K562 (cell line): ENCODE measurements around the gene BRD3. TPM values are rescaled to one million over a fixed set of nuclear protein-coding genes. Genes with fewer than 3 reads are reported as not detected.

Experiments used
- ARID2 ChIP-seq: fragments of 450-650 bp; IDR thresholded peaks from 2 replicates; pipeline ENCODE4 v1.6.1; 2017; ENCODE audit warnings: antibody characterized with exemption, mild to moderate bottlenecking
- ASH1L ChIP-seq: fragments of 450-650 bp; IDR thresholded peaks from 2 replicates; pipeline ENCODE4 v1.6.1; 2018; ENCODE audit warnings: borderline replicate concordance, mild to moderate bottlenecking, low read depth; ENCODE audit not compliant: partially characterized antibody
- BDP1 ChIP-seq: IDR thresholded peaks from 3 replicates; pipeline ENCODE4 v1.6.1; 2011; ENCODE audit not compliant: insufficient read length, insufficient read depth
- CBX2 ChIP-seq: fragments of 200-600 bp; sonication (generic); IDR thresholded peaks from one replicate; pipeline ENCODE4 v1.6.1; 2012; ENCODE audit warnings: mild to moderate bottlenecking, low read length, inconsistent platforms; ENCODE audit not compliant: insufficient read depth, poor library complexity, severe bottlenecking
- CTBP1 ChIP-seq: fragments of 450-650 bp; IDR thresholded peaks from 2 replicates; pipeline ENCODE4 v1.6.1; 2016; ENCODE audit warnings: borderline replicate concordance
- E2F3 ChIP-seq: fragments of 250-450 bp; sonication (Bioruptor Pico); IDR thresholded peaks from 2 replicates; pipeline ENCODE4 v1.4.0; 2020; ENCODE audit warnings: mild to moderate bottlenecking
- FIP1L1 ChIP-seq: fragments of 200-400 bp; formaldehyde crosslinking; IDR thresholded peaks from 2 replicates; pipeline ENCODE4 v1.6.1; 2018; ENCODE audit warnings: mild to moderate bottlenecking, low read depth, low read length; ENCODE audit not compliant: poor library complexity, severe bottlenecking
- HDAC1 ChIP-seq, 2 experiments: fragments of 450-650 bp; IDR thresholded peaks; 2 replicates each; pipeline ENCODE4 v1.6.1; 2016 to 2017; ENCODE audit warnings: inconsistent platforms in 1 of 2, mild to moderate bottlenecking in 1 of 2, moderate library complexity in 1 of 2
- HDGF ChIP-seq: fragments of 450-650 bp; IDR thresholded peaks from 2 replicates; pipeline ENCODE4 v1.6.1; 2016
- NFXL1 ChIP-seq: fragments of 450-650 bp; formaldehyde crosslinking; IDR thresholded peaks from 2 replicates; pipeline ENCODE4 v1.4.0; 2021; ENCODE audit warnings: mild to moderate bottlenecking
- NONO ChIP-seq, 2 experiments: fragments of 200-400 bp in 1 of 2; fragments of 450-650 bp in 1 of 2; formaldehyde crosslinking in 1 of 2; IDR thresholded peaks; 2 replicates each; pipeline ENCODE4 v1.6.1; 2017; ENCODE audit warnings: low read depth in 2 of 2, mild to moderate bottlenecking in 2 of 2, moderate library complexity in 2 of 2, low read length in 1 of 2
- RBM39 ChIP-seq: fragments of 200-400 bp; formaldehyde crosslinking; optimal IDR thresholded peaks from 2 replicates; pipeline ENCODE3; 2018; ENCODE audit warnings: low read depth, low read length
- TCF7L2 ChIP-seq: fragments of 150-350 bp; IDR thresholded peaks from 2 replicates; pipeline ENCODE4 v1.6.1; 2016; ENCODE audit warnings: low read depth, mild to moderate bottlenecking, low read length, moderate library complexity
- TRIM24 ChIP-seq, 2 experiments: fragments of 450-650 bp; IDR thresholded peaks; 2 replicates each; pipeline ENCODE4 v1.6.1; 2016
- TRIM28 ChIP-seq: fragments of 450-650 bp; IDR thresholded peaks from 2 replicates; pipeline ENCODE4 v1.6.1; 2017
- ZBTB17 ChIP-seq: fragments of 450-650 bp; formaldehyde crosslinking; IDR thresholded peaks from 2 replicates; pipeline ENCODE4 v1.4.0; 2020; ENCODE audit warnings: mild to moderate bottlenecking
- ZBTB8A ChIP-seq: fragments of 450-650 bp; IDR thresholded peaks from 2 replicates; pipeline ENCODE4 v1.6.1; 2018; ENCODE audit warnings: mild to moderate bottlenecking, moderate library complexity; ENCODE audit not compliant: partially characterized antibody
- ZFP30 ChIP-seq: fragments of 250-450 bp; sonication (Bioruptor Pico); IDR thresholded peaks from 2 replicates; pipeline ENCODE4 v1.8.0; 2022; ENCODE audit warnings: moderate library complexity, mild to moderate bottlenecking, inconsistent platforms, borderline replicate concordance
- ZNF184 ChIP-seq: sonication (generic); formaldehyde crosslinking; IDR thresholded peaks from 2 replicates; pipeline ENCODE4 v1.5.0; 2020; ENCODE audit warnings: missing genetic modification reagents
- ZNF668 ChIP-seq: fragments of 250-450 bp; sonication (Bioruptor Pico); IDR thresholded peaks from 2 replicates; pipeline ENCODE4 v1.8.0; 2022; ENCODE audit warnings: mild to moderate bottlenecking, inconsistent platforms
- polyA plus RNA-seq, 8 experiments: library from polyadenylated mRNA; depleted of rRNA in 4 of 8; stranded (reverse) in 5 of 8; unstranded in 3 of 8; fragments of >200 nt; fragmentation: Nextera tagmentation in 2 of 8; fragmentation: Illumina TruSeq in 1 of 8; extraction: Ambion mirVana in 2 of 8; extraction: Trizol in 1 of 8; gene quantifications; 2 replicates each; pipeline versions ENCODE4 v1.2.1 to v1.2.3, GENCODE V29; 2011 to 2014; ENCODE audit warnings: inconsistent platforms in 1 of 8, missing spikeins in 1 of 8
- total RNA-seq, 7 experiments: library from RNA; depleted of rRNA in 6 of 7; stranded (reverse); fragments of >200 nt in 6 of 7; fragmentation: Illumina TruSeq in 2 of 7; extraction: Trizol in 2 of 7; gene quantifications; 2 replicates each; pipeline versions ENCODE4 v1.2.1 to v1.2.3, GENCODE V29; 2011 to 2021; ENCODE audit warnings: low replicate concordance in 1 of 7
- TF ChIP-seq, protein P1 (sequence below): sonication (generic); formaldehyde crosslinking; IDR thresholded peaks from 2 replicates; pipeline ENCODE4 v1.8.0; 2022; ENCODE audit warnings: mild to moderate bottlenecking, missing genetic modification reagents
- TF ChIP-seq, protein P2 (sequence below): fragments of 200-400 bp; formaldehyde crosslinking; IDR thresholded peaks from 2 replicates; pipeline ENCODE4 v1.6.1; 2017; ENCODE audit warnings: mild to moderate bottlenecking, low read depth, low read length, moderate library complexity
- TF ChIP-seq, protein P3 (sequence below): fragments of 250-450 bp; sonication (Bioruptor Pico); IDR thresholded peaks from 2 replicates; pipeline ENCODE4 v1.4.0; 2020; ENCODE audit warnings: borderline replicate concordance

Gene BRD3
- total and polyA plus RNA-seq, 9 of the 15 experiments (the other 6 are each of a cell fraction or from before 2014, with no cell fraction given), result 0.82 to 37.1 (median 4.2) TPM

DNA sequence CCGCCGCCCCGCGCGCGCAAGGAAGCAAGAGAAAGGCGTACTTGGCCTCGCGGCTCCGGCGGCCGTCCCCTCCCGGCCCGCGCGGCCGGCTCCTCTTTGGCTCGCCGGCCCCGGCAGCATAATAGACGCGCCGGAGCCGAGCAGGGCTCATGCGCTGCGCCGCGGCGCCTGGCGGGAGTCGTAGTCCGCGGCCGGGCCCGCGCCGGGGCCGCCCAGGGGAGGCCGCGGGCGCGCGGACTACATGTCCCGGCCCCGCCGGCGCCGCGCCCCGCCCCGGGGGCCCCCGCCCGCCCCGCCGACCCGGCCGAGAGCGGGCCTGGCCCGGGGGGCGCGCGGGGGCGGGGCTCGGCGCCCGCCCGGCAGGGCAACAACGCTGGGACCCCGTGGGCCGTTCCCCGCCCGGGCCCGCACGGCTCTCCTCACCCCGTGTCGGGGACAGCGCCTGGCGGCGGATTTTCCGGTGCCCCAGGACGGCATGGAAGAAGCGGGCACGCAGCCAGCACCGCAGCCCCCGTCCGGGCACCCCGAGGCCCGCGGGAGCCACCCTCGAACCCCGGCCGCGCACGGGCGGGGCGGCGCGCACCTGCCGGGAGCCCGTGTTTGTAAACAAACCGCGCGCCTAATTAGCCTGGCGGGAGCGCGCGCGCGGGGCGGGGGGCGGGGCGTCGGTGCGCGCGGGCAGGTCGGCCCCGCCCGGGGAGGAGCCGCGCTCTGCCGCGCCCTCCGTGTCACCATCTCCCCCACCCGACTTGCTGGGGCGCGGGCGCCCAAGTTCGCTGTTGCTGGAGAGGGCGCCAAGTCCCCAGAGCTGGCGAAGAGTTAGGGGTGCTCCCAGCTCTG, at the start of gene BRD3 (continued):
- TF ChIP-seq, protein P1, sequence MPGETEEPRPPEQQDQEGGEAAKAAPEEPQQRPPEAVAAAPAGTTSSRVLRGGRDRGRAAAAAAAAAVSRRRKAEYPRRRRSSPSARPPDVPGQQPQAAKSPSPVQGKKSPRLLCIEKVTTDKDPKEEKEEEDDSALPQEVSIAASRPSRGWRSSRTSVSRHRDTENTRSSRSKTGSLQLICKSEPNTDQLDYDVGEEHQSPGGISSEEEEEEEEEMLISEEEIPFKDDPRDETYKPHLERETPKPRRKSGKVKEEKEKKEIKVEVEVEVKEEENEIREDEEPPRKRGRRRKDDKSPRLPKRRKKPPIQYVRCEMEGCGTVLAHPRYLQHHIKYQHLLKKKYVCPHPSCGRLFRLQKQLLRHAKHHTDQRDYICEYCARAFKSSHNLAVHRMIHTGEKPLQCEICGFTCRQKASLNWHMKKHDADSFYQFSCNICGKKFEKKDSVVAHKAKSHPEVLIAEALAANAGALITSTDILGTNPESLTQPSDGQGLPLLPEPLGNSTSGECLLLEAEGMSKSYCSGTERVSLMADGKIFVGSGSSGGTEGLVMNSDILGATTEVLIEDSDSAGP (CRISPR knock-in tag), result no peak
- peak in 1 of 2 experiments; percentile 65; a peak in 1 of 4 replicates for TF ChIP-seq NONO (IDR thresholded peaks at IDR 0.05; ENCODE audit: low read depth in 2 of 2, low read length in 1 of 2)
- TF ChIP-seq NFXL1 (CRISPR knock-in tag), result no peak
- TF ChIP-seq FIP1L1, result no peak
- no peak for TF ChIP-seq ZBTB17 (CRISPR knock-in tag)
- no peak for TF ChIP-seq TRIM28
- no peak for TF ChIP-seq RBM39
- no peak for TF ChIP-seq HDGF
- no peak for TF ChIP-seq ZFP30 (CRISPR knock-in tag)
- TF ChIP-seq TRIM24 (IDR thresholded peaks at IDR 0.05), result no peak
- TF ChIP-seq, protein P2, sequence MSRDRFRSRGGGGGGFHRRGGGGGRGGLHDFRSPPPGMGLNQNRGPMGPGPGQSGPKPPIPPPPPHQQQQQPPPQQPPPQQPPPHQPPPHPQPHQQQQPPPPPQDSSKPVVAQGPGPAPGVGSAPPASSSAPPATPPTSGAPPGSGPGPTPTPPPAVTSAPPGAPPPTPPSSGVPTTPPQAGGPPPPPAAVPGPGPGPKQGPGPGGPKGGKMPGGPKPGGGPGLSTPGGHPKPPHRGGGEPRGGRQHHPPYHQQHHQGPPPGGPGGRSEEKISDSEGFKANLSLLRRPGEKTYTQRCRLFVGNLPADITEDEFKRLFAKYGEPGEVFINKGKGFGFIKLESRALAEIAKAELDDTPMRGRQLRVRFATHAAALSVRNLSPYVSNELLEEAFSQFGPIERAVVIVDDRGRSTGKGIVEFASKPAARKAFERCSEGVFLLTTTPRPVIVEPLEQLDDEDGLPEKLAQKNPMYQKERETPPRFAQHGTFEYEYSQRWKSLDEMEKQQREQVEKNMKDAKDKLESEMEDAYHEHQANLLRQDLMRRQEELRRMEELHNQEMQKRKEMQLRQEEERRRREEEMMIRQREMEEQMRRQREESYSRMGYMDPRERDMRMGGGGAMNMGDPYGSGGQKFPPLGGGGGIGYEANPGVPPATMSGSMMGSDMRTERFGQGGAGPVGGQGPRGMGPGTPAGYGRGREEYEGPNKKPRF, result no peak
- no peak for TF ChIP-seq ZBTB8A
- TF ChIP-seq ZNF184 (CRISPR knock-in tag), result no peak
- TF ChIP-seq ZNF668 (CRISPR knock-in tag), result no peak
- no peak for TF ChIP-seq CBX2
- TF ChIP-seq ARID2, result no peak
- no peak for TF ChIP-seq BDP1
- TF ChIP-seq E2F3 (CRISPR knock-in tag), result no peak
- TF ChIP-seq ASH1L, result no peak
- peak; percentile 97 for TF ChIP-seq CTBP1
- TF ChIP-seq, protein P3, sequence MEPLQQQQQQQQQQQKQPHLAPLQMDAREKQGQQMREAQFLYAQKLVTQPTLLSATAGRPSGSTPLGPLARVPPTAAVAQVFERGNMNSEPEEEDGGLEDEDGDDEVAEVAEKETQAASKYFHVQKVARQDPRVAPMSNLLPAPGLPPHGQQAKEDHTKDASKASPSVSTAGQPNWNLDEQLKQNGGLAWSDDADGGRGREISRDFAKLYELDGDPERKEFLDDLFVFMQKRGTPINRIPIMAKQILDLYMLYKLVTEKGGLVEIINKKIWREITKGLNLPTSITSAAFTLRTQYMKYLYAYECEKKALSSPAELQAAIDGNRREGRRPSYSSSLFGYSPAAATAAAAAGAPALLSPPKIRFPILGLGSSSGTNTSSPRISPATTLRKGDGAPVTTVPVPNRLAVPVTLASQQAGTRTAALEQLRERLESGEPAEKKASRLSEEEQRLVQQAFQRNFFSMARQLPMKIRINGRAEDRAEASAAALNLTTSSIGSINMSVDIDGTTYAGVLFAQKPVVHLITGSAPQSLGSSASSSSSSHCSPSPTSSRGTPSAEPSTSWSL (CRISPR knock-in tag), result no peak
- TF ChIP-seq HDAC1 (IDR thresholded peaks at IDR 0.05), result no peak
- TF ChIP-seq TCF7L2, result no peak
